Head of caudate nucleus (tissue), 42 donors: Measurements from ENCODE around the gene NGEF.
A peak's percentile ranks its signal among the peaks of the same experiment; 100 is the strongest.
"Not testable (repeated sequence)": the region's sequence is repeated elsewhere in the genome, so short reads cannot be mapped to it uniquely, and the experiment has no call there.

Experiments used
- DNase-seq, 42 donors: peaks; one replicate each; pipeline versions ENCODE4 v3.0.0 to v3.0.0-alpha.2; 2020 to 2021; ENCODE audit warnings: mixed read lengths in 7 of 42
- intact Hi-C: fragments of 100-400 bp; cut with DNase I; formaldehyde crosslinking; loops from one replicate; pipeline ENCODE4 v1.15.0; 2022

The NGEF gene

GRCh38 chr2:232852081-232852480, 161.0 kb downstream of the NGEF start:
- intact Hi-C loops: loop anchor here (2.0 to 10.0 kb wide), 2 partner anchors 203 to 399 kb away; partner anchors contain the start of gene ATG16L1
- DNase-seq: not testable (repeated sequence)

GRCh38 chr2:232850039-232850438, 163.0 kb downstream of the NGEF start:
- intact Hi-C loops: loop anchor here (10.0 kb wide), 1 partner anchor 205 kb away; no protein-coding TSS in a partner anchor
- DNase-seq: no peak

DNA sequence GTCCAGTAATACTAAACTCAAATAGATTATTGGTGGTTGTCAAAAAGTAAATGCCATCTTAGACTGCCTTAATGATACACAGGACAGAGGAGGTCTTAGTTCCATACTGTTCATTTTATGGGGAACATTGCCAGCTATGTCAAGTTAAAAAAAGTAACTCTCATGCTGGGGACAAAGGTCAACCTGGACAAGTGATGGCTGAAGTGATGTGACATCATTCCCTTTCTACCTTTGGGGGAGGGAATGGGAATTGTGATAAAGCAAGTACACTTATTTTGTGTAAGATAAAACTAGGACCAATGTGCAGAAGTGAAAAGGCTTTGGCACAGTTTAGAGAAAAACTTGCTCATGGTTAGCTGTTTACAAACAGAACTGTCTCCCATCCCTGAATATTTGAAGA, 167.0 kb downstream of the NGEF start:
- intact Hi-C loops: no loop called here

DNA sequence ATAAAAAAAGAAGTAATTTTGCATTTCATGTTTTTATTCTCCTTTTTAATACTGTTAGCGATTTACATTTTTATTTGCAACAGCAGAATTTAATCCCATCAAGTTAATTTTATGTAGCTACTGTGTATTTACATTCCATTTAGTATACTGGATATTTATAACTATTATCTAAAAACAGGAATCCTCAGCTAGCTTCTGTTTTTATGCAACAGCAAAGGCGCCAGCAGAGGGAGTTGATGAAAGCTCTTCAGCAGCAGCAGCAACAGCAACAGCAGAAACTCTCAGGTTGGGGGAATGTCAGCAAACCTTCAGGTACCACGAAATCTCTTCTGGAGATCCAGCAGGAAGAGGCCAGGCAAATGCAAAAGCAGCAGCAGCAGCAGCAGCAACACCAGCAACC, 169.2 kb downstream of the NGEF start:
- intact Hi-C loops: no loop called here
- DNase-seq: peak in 38 of 42 donors; percentile 12 to 79 (median 54)

More for the DNA sequence above, 167.0 kb downstream of the NGEF start:
- no peak for DNase-seq

DNA sequence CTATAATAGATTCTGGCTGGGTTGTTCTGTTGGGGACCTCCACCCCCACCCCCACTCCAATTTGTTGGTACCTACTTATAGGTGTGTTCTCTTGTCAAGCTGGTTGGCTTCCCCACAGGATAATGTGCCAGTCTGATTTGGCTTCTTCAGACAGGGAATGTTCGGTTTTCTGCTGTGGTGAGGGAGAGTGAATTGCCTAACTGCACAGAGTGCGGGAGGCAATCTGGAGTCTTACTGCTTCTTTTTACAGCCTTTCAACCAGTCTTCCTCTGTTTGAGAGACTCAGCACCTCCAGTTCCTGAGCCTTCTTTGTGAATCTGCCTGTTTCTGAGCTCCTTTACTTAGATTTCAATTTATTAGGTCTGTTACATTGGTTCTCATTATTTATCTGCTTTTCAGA, 170.4 kb downstream of the NGEF start:
- peak in 19 of 42 donors; percentile 13 to 66 (median 31) for DNase-seq
- intact Hi-C loops: no loop called here

GRCh38 chr2:232839411-232840079, 173.5 kb downstream of the NGEF start:
- peak in 33 of 42 donors; percentile 11 to 75 (median 40) for DNase-seq
- intact Hi-C loops: no loop called here

GRCh38 chr2:232838406-232838874, 174.6 kb downstream of the NGEF start:
- intact Hi-C loops: no loop called here
- no peak for DNase-seq

DNA sequence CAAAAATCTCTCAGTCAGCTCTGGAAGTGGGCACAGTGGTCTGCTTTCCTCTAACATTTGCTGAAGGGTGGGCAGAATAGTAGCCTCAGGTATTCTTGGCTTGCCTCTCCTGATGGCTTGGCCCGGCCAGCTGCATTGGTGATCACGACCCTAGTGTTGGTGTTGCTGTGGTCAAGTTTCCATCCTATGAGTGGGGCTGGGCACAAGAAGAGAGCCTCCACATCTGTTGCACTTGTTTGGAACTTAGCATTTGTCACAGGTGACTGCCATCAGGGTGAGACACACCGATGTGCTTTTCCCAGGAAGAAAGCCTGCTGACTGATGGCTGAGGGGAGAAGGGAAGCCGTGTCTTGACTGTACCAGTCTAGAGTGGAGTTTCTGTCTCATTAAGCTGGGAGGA, 176.1 kb downstream of the NGEF start:
- DNase-seq: no peak
- intact Hi-C loops: no loop called here

DNA sequence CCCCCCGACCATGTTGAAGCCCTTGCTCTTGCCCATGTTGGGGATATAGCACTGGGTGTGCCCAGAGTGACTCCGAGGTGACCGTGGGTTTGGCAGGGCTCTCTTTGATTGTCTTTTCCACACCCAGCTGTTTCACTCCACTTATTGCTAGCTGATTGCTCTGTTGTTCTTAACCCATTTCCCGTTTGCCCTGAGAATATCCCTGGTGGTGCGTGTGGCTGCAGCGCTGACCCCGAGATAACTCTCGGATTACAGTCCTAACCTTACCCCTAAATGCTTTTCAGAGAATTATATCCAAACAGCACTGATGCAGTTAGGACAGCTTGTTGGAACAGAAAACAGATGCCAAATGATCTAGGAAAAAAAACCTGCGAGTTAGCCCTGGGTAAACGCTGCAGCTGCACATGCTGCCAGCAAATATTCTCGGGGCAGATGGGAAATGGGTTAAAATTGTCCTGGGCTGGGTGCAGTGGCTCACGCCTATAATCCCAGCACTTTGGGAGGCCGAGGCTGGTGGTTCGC, 177.3 kb downstream of the NGEF start:
- DNase-seq: no peak
- intact Hi-C loops: no loop called here

GRCh38 chr2:232833830-232834229, 179.2 kb downstream of the NGEF start:
- DNase-seq: peak in 1 of 42 donors; percentile 23
- intact Hi-C loops: no loop called here

- intact Hi-C loops: no loop called here
These were observed 181.6 kb downstream of the NGEF start for GRCh38 chr2:232831496-232831895.

DNA sequence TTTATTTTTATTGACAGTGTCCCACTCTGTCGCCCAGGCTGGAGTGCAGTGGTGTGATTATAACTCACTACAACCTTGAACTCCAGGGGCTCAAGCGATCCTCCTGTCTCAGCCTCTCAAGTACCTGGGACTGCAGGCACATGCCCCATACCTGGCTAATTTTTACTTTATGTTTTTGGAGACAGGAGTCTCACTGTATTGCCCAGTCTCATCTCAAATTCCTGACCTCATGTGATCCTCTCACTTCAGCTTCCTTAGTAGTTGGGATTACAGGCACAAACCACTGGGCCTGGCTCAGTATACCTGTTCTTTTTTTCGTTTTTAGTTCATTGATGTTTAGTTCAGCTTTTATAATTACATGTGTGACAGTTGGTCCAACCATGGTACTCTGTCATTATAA, 183.1 kb downstream of the NGEF start:
- DNase-seq: no peak
- intact Hi-C loops: no loop called here

More at GRCh38 chr2:232831496-232831895, 181.6 kb downstream of the NGEF start:
- no peak for DNase-seq
